ENCODE measurements around the gene DPP6. TPM values are rescaled to one million over a fixed set of nuclear protein-coding genes. Genes with fewer than 3 reads are reported as not detected.
A peak's percentile ranks its signal among the peaks of the same experiment; 100 is the strongest.

The DPP6 gene
- total RNA-seq, 4 donors from 2014 or later = 13.4 to 33.2 (median 26.8) TPM

DNA sequence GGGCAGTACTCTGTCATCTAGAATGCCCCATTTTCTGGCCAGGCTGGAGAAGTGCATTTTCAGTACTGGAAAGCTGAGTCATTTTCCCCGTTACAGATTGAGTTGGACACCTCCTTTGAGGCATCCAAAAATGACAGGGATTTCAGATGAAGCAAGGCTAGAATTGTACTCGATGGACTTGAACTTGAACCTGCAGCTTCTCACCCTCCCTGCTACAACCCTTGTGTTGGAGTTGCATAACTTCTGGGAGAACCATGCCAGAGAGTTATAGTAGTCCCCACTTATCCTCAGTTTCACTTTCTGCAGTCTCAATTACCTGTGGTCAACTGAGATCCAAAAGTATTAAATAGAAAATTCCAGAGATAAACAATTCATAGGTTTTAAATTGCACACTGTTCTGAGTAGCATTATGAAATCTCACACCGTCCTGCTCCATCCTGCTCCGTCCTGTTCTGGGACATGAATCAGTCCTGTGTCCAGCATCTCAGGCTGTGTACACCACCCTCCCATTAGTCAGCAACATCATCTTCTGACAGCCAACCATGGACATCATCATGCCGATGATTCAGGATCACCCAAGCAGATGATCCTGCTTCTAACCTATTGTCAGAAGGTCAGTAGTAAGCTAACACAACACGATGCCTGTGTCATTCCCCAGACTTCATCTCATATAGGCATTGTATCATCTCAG is 363.7 kb downstream of the DPP6 start:
- H3K36me3 ChIP-seq = no peaks in the 10 kb centered on the region
- WGBS = 87% methylated on average over 6 of the region's 6 CpGs
- TF ChIP-seq POLR2AphosphoS5 (IDR thresholded peaks at IDR 0.05) (no peak), EP300 (IDR thresholded peaks at IDR 0.05) (no peak), POLR2A (IDR thresholded peaks at IDR 0.05; ENCODE audit: low read depth) (no peak)
- TF ChIP-seq, protein P1, sequence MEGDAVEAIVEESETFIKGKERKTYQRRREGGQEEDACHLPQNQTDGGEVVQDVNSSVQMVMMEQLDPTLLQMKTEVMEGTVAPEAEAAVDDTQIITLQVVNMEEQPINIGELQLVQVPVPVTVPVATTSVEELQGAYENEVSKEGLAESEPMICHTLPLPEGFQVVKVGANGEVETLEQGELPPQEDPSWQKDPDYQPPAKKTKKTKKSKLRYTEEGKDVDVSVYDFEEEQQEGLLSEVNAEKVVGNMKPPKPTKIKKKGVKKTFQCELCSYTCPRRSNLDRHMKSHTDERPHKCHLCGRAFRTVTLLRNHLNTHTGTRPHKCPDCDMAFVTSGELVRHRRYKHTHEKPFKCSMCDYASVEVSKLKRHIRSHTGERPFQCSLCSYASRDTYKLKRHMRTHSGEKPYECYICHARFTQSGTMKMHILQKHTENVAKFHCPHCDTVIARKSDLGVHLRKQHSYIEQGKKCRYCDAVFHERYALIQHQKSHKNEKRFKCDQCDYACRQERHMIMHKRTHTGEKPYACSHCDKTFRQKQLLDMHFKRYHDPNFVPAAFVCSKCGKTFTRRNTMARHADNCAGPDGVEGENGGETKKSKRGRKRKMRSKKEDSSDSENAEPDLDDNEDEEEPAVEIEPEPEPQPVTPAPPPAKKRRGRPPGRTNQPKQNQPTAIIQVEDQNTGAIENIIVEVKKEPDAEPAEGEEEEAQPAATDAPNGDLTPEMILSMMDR (IDR thresholded peaks at IDR 0.05) = no peak
- no peaks in the 10 kb centered on the region for H3K4me1 ChIP-seq
- no peak for DNase-seq (ENCODE audit: extremely low spot score)
- no peaks in the 10 kb centered on the region for H3K27me3 ChIP-seq
- H3K4me3 ChIP-seq = no peak overlapping the region
- intact Hi-C loops (cut with DNase I) = no loop called here
- no peaks in the 10 kb centered on the region for H3K9me3 ChIP-seq
- H3K27ac ChIP-seq (replicated peaks in 1 of 4) = no peak overlapping the region

DNA sequence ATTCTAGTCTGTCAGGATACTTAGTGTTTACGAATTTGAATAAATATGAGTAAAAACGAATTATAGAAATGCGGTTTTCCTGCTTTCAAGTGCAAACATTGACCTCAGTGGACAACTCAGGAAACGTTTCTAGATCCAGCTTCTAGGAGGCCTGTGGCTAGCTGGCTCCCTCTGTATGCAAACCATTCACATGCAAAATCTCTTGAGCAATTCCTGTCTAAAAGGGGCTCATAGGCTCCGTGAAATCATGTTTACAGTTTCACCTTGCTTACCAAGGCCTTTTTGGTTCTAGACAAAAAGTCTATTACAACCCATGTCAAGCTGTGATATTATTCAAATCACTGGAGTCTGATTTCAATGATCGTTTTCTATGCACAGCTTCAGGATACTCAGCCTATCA is 364.5 kb downstream of the DPP6 start:
- no peak overlapping the region for H3K4me3 ChIP-seq
- H3K27ac ChIP-seq (replicated peaks in 1 of 4) = no peak overlapping the region
- no peaks in the 10 kb centered on the region for H3K27me3 ChIP-seq
- H3K36me3 ChIP-seq = no peaks in the 10 kb centered on the region
- H3K4me1 ChIP-seq = no peaks in the 10 kb centered on the region
- intact Hi-C loops (cut with DNase I) = no loop called here
- no peak for TF ChIP-seq EP300 (IDR thresholded peaks at IDR 0.05)
- no peak for TF ChIP-seq POLR2A (IDR thresholded peaks at IDR 0.05; ENCODE audit: low read depth)
- TF ChIP-seq, protein P1 (IDR thresholded peaks at IDR 0.05) = no peak
- TF ChIP-seq POLR2AphosphoS5 (IDR thresholded peaks at IDR 0.05) = no peak
- 60% methylated on average over 6 of the region's 6 CpGs for WGBS
- DNase-seq (ENCODE audit: extremely low spot score) = no peak
- no peaks in the 10 kb centered on the region for H3K9me3 ChIP-seq

DNA sequence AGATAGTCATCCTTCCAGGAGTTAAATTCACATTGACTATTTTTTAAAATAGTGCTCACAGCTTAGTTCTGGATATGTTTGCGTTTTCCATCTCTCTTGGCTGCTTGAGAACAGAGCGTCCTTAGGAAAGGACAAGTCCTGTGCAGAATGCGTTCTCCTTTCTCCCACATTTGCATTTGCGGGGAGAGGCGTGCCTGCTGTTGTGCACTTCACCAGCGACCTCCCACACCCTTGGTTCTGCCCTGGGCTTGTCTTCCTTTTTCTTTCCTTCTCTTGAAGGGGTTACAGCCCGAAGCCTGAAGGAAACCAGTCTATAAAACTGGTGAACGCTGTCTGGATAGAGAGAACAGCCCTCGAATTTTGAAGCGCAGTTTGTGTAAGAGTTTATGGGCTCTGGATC is 367.1 kb downstream of the DPP6 start:
- 83% methylated on average over 10 of the region's 10 CpGs for WGBS
- Histone ChIP-seq H3K27ac (replicated peaks in 1 of 4) (no peak overlapping the region), H3K9me3 (no peaks in the 10 kb centered on the region), H3K27me3 (no peaks in the 10 kb centered on the region), H3K4me3 (no peak overlapping the region), H3K4me1 (peaks cover 0 to 17% (median 16%) of the 10 kb centered on the region in 4 donors), H3K36me3 (no peaks in the 10 kb centered on the region)
- no peak for DNase-seq (ENCODE audit: extremely low spot score)
- TF ChIP-seq POLR2A (IDR thresholded peaks at IDR 0.05; ENCODE audit: low read depth) (no peak), POLR2AphosphoS5 (IDR thresholded peaks at IDR 0.05) (no peak), EP300 (IDR thresholded peaks at IDR 0.05) (no peak)
- TF ChIP-seq, protein P1 (IDR thresholded peaks at IDR 0.05) = no peak
- intact Hi-C loops (cut with DNase I) = no loop called here

DNA sequence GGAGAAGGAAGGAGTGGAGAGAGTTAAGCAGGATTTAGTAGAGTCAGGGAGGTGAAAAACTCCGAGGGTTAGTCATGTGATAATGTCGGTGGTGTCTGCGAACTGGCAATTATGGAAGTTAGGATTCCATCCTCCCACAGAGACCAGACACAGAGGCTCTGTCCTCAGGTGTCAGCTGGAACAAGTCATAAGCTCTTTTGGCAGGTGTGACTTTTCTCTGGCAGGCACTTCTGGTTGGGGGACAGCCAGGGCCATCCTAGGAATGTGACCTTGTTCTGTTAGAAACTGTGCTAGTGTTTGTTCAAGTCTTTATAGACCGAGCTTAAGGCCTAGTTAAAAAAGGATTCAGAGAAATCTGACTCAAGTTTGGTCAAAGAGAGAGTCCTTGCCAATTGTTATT is 371.0 kb downstream of the DPP6 start:
- Histone ChIP-seq H3K27ac (replicated peaks in 1 of 4) (peak overlapping the region; percentile 21 to 33 (median 26)), H3K4me1 (peaks cover 0 to 32% (median 26%) of the 10 kb centered on the region in 4 donors), H3K36me3 (no peaks in the 10 kb centered on the region), H3K4me3 (no peak overlapping the region), H3K9me3 (no peaks in the 10 kb centered on the region), H3K27me3 (no peaks in the 10 kb centered on the region)
- WGBS = 23% methylated on average over 4 of the region's 4 CpGs
- DNase-seq (ENCODE audit: extremely low spot score) = no peak
- no peak for TF ChIP-seq POLR2A (IDR thresholded peaks at IDR 0.05; ENCODE audit: low read depth)
- peak; percentile 56 to 60 for TF ChIP-seq POLR2AphosphoS5 (IDR thresholded peaks at IDR 0.05)
- intact Hi-C loops (cut with DNase I) = no loop called here

DNA sequence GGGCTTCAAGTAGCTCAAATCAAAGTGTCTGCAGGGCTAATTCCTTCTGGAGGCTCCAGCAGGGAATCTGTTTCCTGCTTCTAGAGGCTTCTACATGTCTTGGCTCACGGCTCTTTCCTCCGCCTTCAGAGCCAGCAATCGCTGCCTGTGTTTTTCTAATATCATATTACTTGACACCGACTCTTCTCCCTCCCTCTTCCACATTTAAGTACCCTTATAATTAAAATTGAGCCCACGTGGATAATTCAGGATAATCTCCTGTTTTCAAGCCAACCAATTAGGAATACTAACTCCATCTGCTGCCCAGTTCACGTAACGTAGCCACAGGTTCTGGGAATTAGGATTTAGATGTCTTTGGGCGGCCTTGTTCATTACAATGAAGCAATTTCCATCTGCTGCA is 372.2 kb downstream of the DPP6 start:
- TF ChIP-seq, protein P1 (IDR thresholded peaks at IDR 0.05) = no peak
- TF ChIP-seq POLR2A (IDR thresholded peaks at IDR 0.05; ENCODE audit: low read depth) = no peak
- TF ChIP-seq EP300 (IDR thresholded peaks at IDR 0.05) = no peak
- TF ChIP-seq POLR2AphosphoS5 (IDR thresholded peaks at IDR 0.05) = no peak
- Histone ChIP-seq H3K36me3 (no peaks in the 10 kb centered on the region), H3K4me1 (peaks cover 0 to 32% (median 26%) of the 10 kb centered on the region in 4 donors), H3K27ac (replicated peaks in 1 of 4) (peak overlapping the region in 3 of 4 donors; percentile 16 to 43 (median 26)), H3K4me3 (no peak overlapping the region), H3K9me3 (no peaks in the 10 kb centered on the region), H3K27me3 (no peaks in the 10 kb centered on the region)
- intact Hi-C loops (cut with DNase I) = no loop called here
- no peak for DNase-seq (ENCODE audit: extremely low spot score)
- 36% methylated on average over 8 of the region's 8 CpGs for WGBS
